Osteoblast (primary cell): ENCODE measurements around the gene CDYL. TPM values are rescaled to one million over a fixed set of nuclear protein-coding genes. Genes with fewer than 3 reads are reported as not detected.

Source experiments
- DNase-seq: peaks from one replicate; pipeline ENCODE4 v3.0.0; 2011; ENCODE audit warnings: low spot score, mixed read lengths; ENCODE audit not compliant: insufficient read length; ENCODE audit errors: missing footprints
- H2AFZ ChIP-seq: 2 replicates; pipeline ENCODE4 v1.6.0; 2011; ENCODE audit warnings: mild to moderate bottlenecking, low read length
- H3K27ac ChIP-seq: 2 replicates; pipeline ENCODE4 v1.5.1; 2011; ENCODE audit warnings: mild to moderate bottlenecking, low read depth, low read length, moderate library complexity
- H3K27me3 ChIP-seq: 2 replicates; pipeline ENCODE4 v1.6.0; 2012; ENCODE audit warnings: mild to moderate bottlenecking, control low read depth, inconsistent platforms, low read length, moderate library complexity; ENCODE audit not compliant: insufficient read depth
- H3K36me3 ChIP-seq: 2 replicates; pipeline ENCODE4 v1.5.1; 2011; ENCODE audit warnings: mild to moderate bottlenecking, low read length, control low read depth, moderate library complexity; ENCODE audit not compliant: insufficient read depth
- H3K4me1 ChIP-seq: 2 replicates; pipeline ENCODE4 v1.5.1; 2011; ENCODE audit warnings: mild to moderate bottlenecking, low read length, control low read depth, moderate library complexity; ENCODE audit not compliant: insufficient read depth
- H3K4me2 ChIP-seq: 2 replicates; pipeline ENCODE4 v1.6.0; 2011; ENCODE audit warnings: mild to moderate bottlenecking, low read length; ENCODE audit not compliant: insufficient read depth
- H3K4me3 ChIP-seq: fragments of 200-600 bp; sonication (generic); 3 replicates; pipeline ENCODE4 v1.5.1; 2012; ENCODE audit warnings: mild to moderate bottlenecking, low read length, inconsistent platforms; ENCODE audit not compliant: insufficient read depth
- H3K79me2 ChIP-seq: 2 replicates; pipeline ENCODE4 v1.6.0; 2012; ENCODE audit warnings: mild to moderate bottlenecking, low read length, control low read depth, inconsistent platforms; ENCODE audit not compliant: insufficient read depth
- H3K9me3 ChIP-seq: 2 replicates; pipeline ENCODE4 v1.5.1; 2011; ENCODE audit warnings: low read depth, low read length, control low read depth
- H4K20me1 ChIP-seq: 2 replicates; pipeline ENCODE4 v1.6.0; 2012; ENCODE audit warnings: mild to moderate bottlenecking, low read length, control low read depth; ENCODE audit not compliant: insufficient read depth
- total RNA-seq: library from RNA; depleted of rRNA; stranded (reverse); fragments of >200 nt; gene quantifications from 2 replicates; pipeline ENCODE4 v1.2.3, GENCODE V29; 2012
- TF ChIP-seq, protein P1 (sequence below): IDR thresholded peaks from 2 replicates; pipeline ENCODE4 v1.5.1; 2011; ENCODE audit warnings: mild to moderate bottlenecking, low read depth, low read length, moderate library complexity; ENCODE audit errors: extremely low read depth

Gene CDYL
- total RNA-seq, 1 donor = 106 TPM

DNA sequence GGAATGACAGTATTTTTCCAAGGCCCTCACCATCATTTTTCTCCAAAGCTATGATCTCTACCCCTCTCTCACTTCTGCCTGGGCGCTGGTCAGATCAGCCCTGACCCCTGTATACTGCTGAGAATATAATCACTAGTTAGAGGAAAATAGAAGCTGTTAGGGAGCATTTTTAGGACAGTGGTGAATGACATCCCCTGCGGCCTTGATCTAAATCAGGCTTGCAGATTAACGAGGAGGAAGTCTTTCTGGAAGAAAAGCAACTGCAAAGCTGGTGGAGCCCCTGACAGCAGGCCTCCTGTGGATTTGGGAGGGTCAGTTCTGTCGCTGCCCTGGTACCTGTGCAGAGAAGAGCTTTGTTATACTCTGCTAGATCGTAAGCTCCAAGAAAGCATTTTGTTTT lies 119.8 kb downstream of the CDYL start:
- Histone ChIP-seq H3K4me2 (no peak overlapping the region), H2AFZ (no peak overlapping the region), H3K36me3 (peaks cover 7% of the 10 kb centered on the region), H3K79me2 (peaks cover 3% of the 10 kb centered on the region), H3K27ac (no peak overlapping the region), H3K4me3 (no peak overlapping the region), H4K20me1 (no peaks in the 10 kb centered on the region), H3K4me1 (no peaks in the 10 kb centered on the region), H3K9me3 (no peaks in the 10 kb centered on the region), H3K27me3 (no peaks in the 10 kb centered on the region)
- DNase-seq = no peak
- TF ChIP-seq, protein P1, sequence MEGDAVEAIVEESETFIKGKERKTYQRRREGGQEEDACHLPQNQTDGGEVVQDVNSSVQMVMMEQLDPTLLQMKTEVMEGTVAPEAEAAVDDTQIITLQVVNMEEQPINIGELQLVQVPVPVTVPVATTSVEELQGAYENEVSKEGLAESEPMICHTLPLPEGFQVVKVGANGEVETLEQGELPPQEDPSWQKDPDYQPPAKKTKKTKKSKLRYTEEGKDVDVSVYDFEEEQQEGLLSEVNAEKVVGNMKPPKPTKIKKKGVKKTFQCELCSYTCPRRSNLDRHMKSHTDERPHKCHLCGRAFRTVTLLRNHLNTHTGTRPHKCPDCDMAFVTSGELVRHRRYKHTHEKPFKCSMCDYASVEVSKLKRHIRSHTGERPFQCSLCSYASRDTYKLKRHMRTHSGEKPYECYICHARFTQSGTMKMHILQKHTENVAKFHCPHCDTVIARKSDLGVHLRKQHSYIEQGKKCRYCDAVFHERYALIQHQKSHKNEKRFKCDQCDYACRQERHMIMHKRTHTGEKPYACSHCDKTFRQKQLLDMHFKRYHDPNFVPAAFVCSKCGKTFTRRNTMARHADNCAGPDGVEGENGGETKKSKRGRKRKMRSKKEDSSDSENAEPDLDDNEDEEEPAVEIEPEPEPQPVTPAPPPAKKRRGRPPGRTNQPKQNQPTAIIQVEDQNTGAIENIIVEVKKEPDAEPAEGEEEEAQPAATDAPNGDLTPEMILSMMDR = no peak

DNA sequence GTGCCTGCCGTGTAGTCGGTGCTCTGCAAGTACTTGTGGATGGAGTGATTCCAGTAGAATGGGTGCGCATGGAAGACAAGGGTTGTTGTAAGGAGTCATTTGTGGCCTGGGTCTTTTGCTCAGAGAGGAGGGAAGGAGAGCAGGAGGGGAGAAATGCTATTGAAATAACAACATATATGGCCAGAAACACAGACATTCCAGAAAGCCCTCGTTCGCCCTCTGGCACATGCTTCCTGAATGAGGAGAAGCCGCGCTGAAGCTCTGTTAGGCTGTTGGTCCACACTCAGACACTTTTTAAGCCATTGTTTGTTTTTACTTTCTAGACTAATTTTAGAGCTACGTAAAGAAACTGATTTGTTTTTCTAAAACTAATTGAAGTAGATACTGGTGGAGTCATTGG lies 120.2 kb downstream of the CDYL start:
- H3K79me2 ChIP-seq = no peaks in the 10 kb centered on the region
- H3K4me2 ChIP-seq = no peak overlapping the region
- no peaks in the 10 kb centered on the region for H3K27me3 ChIP-seq
- H3K27ac ChIP-seq = no peak overlapping the region
- TF ChIP-seq, protein P1 = no peak
- H3K4me1 ChIP-seq = no peaks in the 10 kb centered on the region
- H2AFZ ChIP-seq = no peak overlapping the region
- DNase-seq = no peak
- no peak overlapping the region for H3K4me3 ChIP-seq
- no peaks in the 10 kb centered on the region for H4K20me1 ChIP-seq
- peaks cover 7% of the 10 kb centered on the region for H3K36me3 ChIP-seq
- no peaks in the 10 kb centered on the region for H3K9me3 ChIP-seq

DNA sequence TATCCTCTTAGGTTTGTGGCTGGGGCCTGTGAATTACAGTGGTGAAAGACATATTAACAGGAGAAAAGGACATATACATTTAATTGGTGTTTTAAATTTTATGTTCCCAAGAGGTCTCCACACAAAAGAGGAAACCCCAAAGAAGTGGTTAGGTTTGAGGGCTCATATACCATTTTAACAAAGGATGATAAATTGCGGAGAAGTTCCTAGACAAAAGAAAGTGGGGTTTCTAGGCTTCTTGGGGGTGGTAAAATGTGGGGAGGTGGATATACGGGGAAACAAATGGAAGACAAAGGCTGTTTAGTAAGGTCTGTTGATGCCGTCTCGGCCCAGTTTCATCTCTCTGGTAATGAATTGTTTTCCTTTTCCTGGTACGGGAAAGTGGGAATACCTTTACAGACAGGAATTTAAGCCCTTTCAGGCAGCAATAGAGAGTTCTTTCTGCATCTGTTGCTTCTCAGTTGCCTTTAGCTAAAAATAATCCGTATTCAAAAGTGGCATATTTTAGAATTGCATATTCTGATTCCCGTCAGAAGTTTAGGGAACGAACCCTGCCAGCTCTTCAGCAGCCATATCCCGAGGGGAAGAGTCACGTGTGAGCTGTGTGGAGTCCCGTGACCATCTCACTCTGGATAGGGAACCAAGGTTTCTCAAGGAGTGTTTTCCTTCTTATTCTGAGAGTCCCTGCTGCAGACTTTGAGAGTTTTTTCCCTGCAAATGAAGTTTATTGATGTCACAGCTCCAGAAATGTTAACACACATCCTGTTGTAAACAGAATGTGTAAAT lies 123.2 kb downstream of the CDYL start:
- Histone ChIP-seq H3K79me2 (no peaks in the 10 kb centered on the region), H3K4me1 (no peaks in the 10 kb centered on the region), H3K27me3 (no peaks in the 10 kb centered on the region), H3K4me3 (no peak overlapping the region), H3K4me2 (no peak overlapping the region), H4K20me1 (no peaks in the 10 kb centered on the region), H3K27ac (no peak overlapping the region), H3K9me3 (no peaks in the 10 kb centered on the region), H3K36me3 (peaks cover 7% of the 10 kb centered on the region), H2AFZ (no peak overlapping the region)
- no peak for DNase-seq
- TF ChIP-seq, protein P1 = no peak

DNA sequence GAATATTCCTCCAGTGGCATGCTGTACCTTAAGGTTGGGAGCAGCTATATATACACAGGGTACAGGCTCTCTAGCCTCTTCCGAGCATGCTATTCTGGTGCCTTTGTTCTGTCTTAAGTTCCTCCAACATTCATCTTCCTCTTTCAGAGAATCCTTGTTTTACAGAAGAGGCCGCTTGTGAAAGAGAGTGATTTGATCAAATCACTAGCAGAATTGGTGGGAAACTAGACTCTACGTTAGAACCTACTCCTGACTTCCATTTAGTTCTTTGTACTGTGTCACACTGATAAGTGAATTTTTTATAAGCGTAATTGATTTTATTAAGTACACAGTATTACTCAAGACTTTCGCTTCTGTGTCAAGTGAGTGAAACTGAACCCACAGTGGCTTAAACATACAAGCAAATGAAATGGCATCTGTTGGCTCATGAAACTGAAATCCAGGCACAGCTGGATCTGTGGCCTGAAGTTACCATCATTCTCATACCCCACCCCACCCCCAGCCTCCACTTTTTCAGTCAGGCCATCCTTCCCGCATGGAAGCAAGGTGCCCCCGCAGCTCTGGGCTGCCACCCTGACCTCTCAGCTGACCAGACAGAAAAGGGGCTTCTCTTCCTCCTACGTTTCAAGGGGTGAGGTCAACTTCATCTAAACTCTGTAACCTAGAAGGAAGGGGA lies 125.3 kb downstream of the CDYL start:
- no peak for DNase-seq
- Histone ChIP-seq H3K4me1 (peaks cover 4% of the 10 kb centered on the region), H4K20me1 (no peaks in the 10 kb centered on the region), H3K27ac (no peak overlapping the region), H3K4me2 (no peak overlapping the region), H3K9me3 (no peaks in the 10 kb centered on the region), H3K27me3 (no peaks in the 10 kb centered on the region), H3K4me3 (no peak overlapping the region), H3K36me3 (peaks cover 7% of the 10 kb centered on the region), H3K79me2 (peaks cover 5% of the 10 kb centered on the region), H2AFZ (no peak overlapping the region)
- TF ChIP-seq, protein P1 = no peak
